H1 (cell line): ENCODE data around the gene DUSP18. TPM values are rescaled to one million over a fixed set of nuclear protein-coding genes. Genes with fewer than 3 reads are reported as not detected.

Source experiments
- CTCF ChIA-PET: fragments of 300-600 bp; sonication (Branson Sonifier 250); formaldehyde crosslinking; loops from one replicate; lab custom pipeline; 2021; ENCODE audit not compliant: partially characterized antibody; lab: Charles Lee
- POLR2A ChIA-PET: fragments of 300-600 bp; sonication (Branson Sonifier 250); formaldehyde crosslinking; loops from one replicate; lab custom pipeline; 2021; ENCODE audit warnings: inconsistent platforms; ENCODE audit not compliant: partially characterized antibody; lab: Charles Lee
- DNase-seq, 2 experiments: peaks; one replicate each; pipeline versions ENCODE4 v3.0.0 to v3.0.0-alpha.2; 2010 to 2022; ENCODE audit warnings: low spot score in 2 of 2, low read depth in 1 of 2, mixed read lengths in 1 of 2
- FAIRE-seq: peaks from 2 replicates; lab custom pipeline; 2011; peaks lifted over from hg19 to GRCh38; lab: Jason Lieb, UNC
- H2AFZ ChIP-seq: 2 replicates; pipeline ENCODE4 v1.8.1; 2012; ENCODE audit warnings: low read length, inconsistent platforms
- H2AK5ac ChIP-seq: 2 replicates; pipeline ENCODE4 v1.6.1; 2013; ENCODE audit warnings: low read depth, low read length
- H2BK120ac ChIP-seq: replicated peaks from 2 replicates; pipeline ENCODE3; 2013; ENCODE audit warnings: low read depth, low read length, inconsistent platforms
- H2BK12ac ChIP-seq: 2 replicates; pipeline ENCODE4 v1.6.1; 2013; ENCODE audit warnings: low read depth, low read length
- H2BK15ac ChIP-seq: 2 replicates; pipeline ENCODE4 v1.6.1; 2013; ENCODE audit warnings: low read length
- H2BK20ac ChIP-seq: 2 replicates; pipeline ENCODE4 v1.6.1; 2013; ENCODE audit warnings: low read length
- H2BK5ac ChIP-seq: 2 replicates; pipeline ENCODE4 v1.6.1; 2013; ENCODE audit warnings: low read depth, low read length
- H3K14ac ChIP-seq: 2 replicates; pipeline ENCODE4 v1.6.1; 2013; ENCODE audit warnings: inconsistent platforms; ENCODE audit not compliant: insufficient read length
- H3K18ac ChIP-seq: 2 replicates; pipeline ENCODE4 v1.6.1; 2013; ENCODE audit warnings: low read length; ENCODE audit errors: extremely low read depth
- H3K23ac ChIP-seq: 2 replicates; pipeline ENCODE4 v1.6.1; 2013; ENCODE audit warnings: inconsistent platforms; ENCODE audit not compliant: insufficient read length
- H3K23me2 ChIP-seq: 2 replicates; pipeline ENCODE4 v1.6.1; 2013; ENCODE audit warnings: low read depth, low read length
- H3K27ac ChIP-seq: 2 replicates; pipeline ENCODE4 v1.6.1; 2011; ENCODE audit warnings: low read depth, low read length, inconsistent platforms
- H3K27me3 ChIP-seq, 4 experiments: replicated peaks in 1 of 4; 1 replicate in 1 of 4; 2 replicates in 3 of 4; pipeline versions ENCODE4 v1.6.1 to v1.8.1; 2011 to 2013; ENCODE audit warnings: low read length in 3 of 4, mild to moderate bottlenecking in 3 of 4, inconsistent platforms in 2 of 4, mixed read lengths in 2 of 4, moderate library complexity in 1 of 4; ENCODE audit not compliant: control insufficient read depth in 3 of 4, insufficient read depth in 3 of 4; ENCODE audit errors: extremely low read depth in 1 of 4
- H3K36me3 ChIP-seq, 4 experiments: 2 replicates each; pipeline versions ENCODE4 v1.6.1 to v1.8.1; 2011 to 2013; ENCODE audit warnings: mild to moderate bottlenecking in 4 of 4, low read length in 3 of 4, moderate library complexity in 2 of 4, control low read depth in 1 of 4, inconsistent platforms in 1 of 4; ENCODE audit not compliant: insufficient read depth in 4 of 4, control insufficient read depth in 2 of 4
- H3K4ac ChIP-seq: replicated peaks from 2 replicates; pipeline ENCODE3; 2013; ENCODE audit warnings: low read length, low read depth, mixed read lengths, inconsistent platforms; ENCODE audit not compliant: insufficient read length
- H3K4me1 ChIP-seq, 4 experiments: replicated peaks in 1 of 4; 1 replicate in 1 of 4; 2 replicates in 3 of 4; pipeline versions ENCODE4 v1.6.1 to v1.8.1; 2011 to 2013; ENCODE audit warnings: low read length in 3 of 4, inconsistent platforms in 2 of 4, mixed read lengths in 1 of 4; ENCODE audit not compliant: insufficient read depth in 4 of 4, control insufficient read depth in 3 of 4
- H3K4me2 ChIP-seq, 2 experiments: 2 replicates each; pipeline versions ENCODE4 v1.6.1 to v1.8.1; 2011 to 2013; ENCODE audit warnings: low read depth in 2 of 2, low read length in 2 of 2, control low read depth in 1 of 2, inconsistent platforms in 1 of 2, mild to moderate bottlenecking in 1 of 2; ENCODE audit not compliant: insufficient read depth in 1 of 2
- H3K4me3 ChIP-seq, 4 experiments: fragments of 200-600, 300-600 bp in 1 of 4; sonication (generic), shearing (Covaris generic), sonication (Bioruptor Twin) in 1 of 4; 2 replicates each; pipeline versions ENCODE4 v1.5.1 to v1.8.1; 2011 to 2016; ENCODE audit warnings: low read length in 4 of 4, low read depth in 3 of 4, control low read depth in 2 of 4, inconsistent platforms in 2 of 4, mild to moderate bottlenecking in 2 of 4, mixed read lengths in 1 of 4, moderate library complexity in 1 of 4; ENCODE audit not compliant: insufficient read depth in 2 of 4; ENCODE audit errors: extremely low read depth in 1 of 4
- H3K56ac ChIP-seq: replicated peaks from 2 replicates; pipeline ENCODE3; 2013; ENCODE audit warnings: low read depth, mild to moderate bottlenecking, mixed read lengths, low read length, inconsistent platforms; ENCODE audit not compliant: insufficient read length
- H3K79me1 ChIP-seq: 2 replicates; pipeline ENCODE4 v1.6.1; 2013; ENCODE audit warnings: low read depth, low read length, control low read depth
- H3K79me2 ChIP-seq, 2 experiments: 2 replicates each; pipeline versions ENCODE4 v1.6.1 to v1.8.1; 2012 to 2013; ENCODE audit warnings: low read length in 2 of 2, mild to moderate bottlenecking in 2 of 2, inconsistent platforms in 1 of 2; ENCODE audit not compliant: insufficient read depth in 2 of 2, control insufficient read depth in 1 of 2
- H3K9ac ChIP-seq, 4 experiments: replicated peaks in 1 of 4; 1 replicate in 1 of 4; 2 replicates in 3 of 4; pipeline versions ENCODE4 v1.6.1 to v1.8.1; 2011 to 2013; ENCODE audit warnings: low read depth in 3 of 4, low read length in 3 of 4, control low read depth in 2 of 4, mild to moderate bottlenecking in 2 of 4, moderate library complexity in 2 of 4, inconsistent platforms in 1 of 4; ENCODE audit errors: extremely low read depth in 1 of 4
- H3K9me3 ChIP-seq, 2 experiments: 2 replicates each; pipeline versions ENCODE4 v1.6.1 to v1.8.1; 2012 to 2013; ENCODE audit warnings: mild to moderate bottlenecking in 2 of 2, moderate library complexity in 2 of 2, control low read depth in 1 of 2, inconsistent platforms in 1 of 2, low read depth in 1 of 2, low read length in 1 of 2, mixed read lengths in 1 of 2; ENCODE audit not compliant: insufficient read depth in 2 of 2
- H4K20me1 ChIP-seq, 2 experiments: replicated peaks in 1 of 2; 2 replicates each; pipeline versions ENCODE3 to v1.8.1; 2011 to 2013; ENCODE audit warnings: inconsistent platforms in 2 of 2, low read length in 2 of 2, mild to moderate bottlenecking in 1 of 2; ENCODE audit not compliant: insufficient read depth in 2 of 2, control insufficient read depth in 1 of 2
- H4K5ac ChIP-seq: 2 replicates; pipeline ENCODE4 v1.6.1; 2013; ENCODE audit warnings: low read length, low read depth, mixed read lengths, inconsistent platforms; ENCODE audit not compliant: insufficient read length
- H4K8ac ChIP-seq: 2 replicates; pipeline ENCODE4 v1.8.0; 2013; ENCODE audit warnings: mild to moderate bottlenecking, moderate library complexity, low read length, inconsistent platforms; ENCODE audit not compliant: insufficient read depth; ENCODE audit errors: extremely low read depth
- H4K91ac ChIP-seq: replicated peaks from 2 replicates; pipeline ENCODE3; 2013; ENCODE audit warnings: low read length, mixed read lengths, inconsistent platforms; ENCODE audit not compliant: insufficient read length
- CTBP2 ChIP-seq: IDR thresholded peaks from 2 replicates; pipeline ENCODE4 v1.7.0; 2011; ENCODE audit warnings: borderline replicate concordance, mild to moderate bottlenecking, moderate library complexity, mixed read lengths, low read length; ENCODE audit not compliant: insufficient read depth, insufficient read length
- EZH2 ChIP-seq: fragments of 200-600 bp; sonication (generic); IDR thresholded peaks from 2 replicates; pipeline ENCODE4 v1.7.1; 2012; ENCODE audit warnings: low read depth, mild to moderate bottlenecking, moderate library complexity, low read length, inconsistent platforms; ENCODE audit not compliant: severe bottlenecking
- HDAC6 ChIP-seq: IDR thresholded peaks from one replicate; pipeline ENCODE4 v1.7.1; 2012; ENCODE audit warnings: low read depth, mild to moderate bottlenecking, inconsistent platforms, low read length, moderate library complexity
- KDM1A ChIP-seq: fragments of 200-600, 300-600 bp; sonication (generic); IDR thresholded peaks from 2 replicates; pipeline ENCODE4 v1.7.1; 2016; ENCODE audit warnings: mild to moderate bottlenecking, low read length, borderline replicate concordance
- NANOG ChIP-seq: IDR thresholded peaks from 2 replicates; pipeline ENCODE4 v1.6.1; 2011; ENCODE audit warnings: low read length, low read depth, mild to moderate bottlenecking, inconsistent platforms; ENCODE audit not compliant: insufficient read depth, poor library complexity, severe bottlenecking
- POU5F1 ChIP-seq: IDR thresholded peaks from 2 replicates; pipeline ENCODE4 v1.6.1; 2011; ENCODE audit warnings: low read depth, mild to moderate bottlenecking, low read length, moderate library complexity
- SAP30 ChIP-seq: fragments of 300-600 bp; sonication (generic); IDR thresholded peaks from 2 replicates; pipeline ENCODE4 v1.7.1; 2012; ENCODE audit warnings: low read length, moderate library complexity, mild to moderate bottlenecking, inconsistent platforms; ENCODE audit not compliant: insufficient read depth, insufficient replicate concordance
- SP2 ChIP-seq: IDR thresholded peaks from 2 replicates; pipeline ENCODE4 v1.6.1; 2012; ENCODE audit warnings: mild to moderate bottlenecking, low read length, inconsistent platforms
- ZNF274 ChIP-seq: IDR thresholded peaks from 2 replicates; pipeline ENCODE4 v1.7.0; 2012; ENCODE audit warnings: low read length, borderline replicate concordance; ENCODE audit errors: extremely low read depth
- WGBS, 2 experiments: shearing (Covaris generic) in 1 of 2; methylation state at CpG; one replicate each; pipeline versions ENCODE4 v1.1.6 to v1.1.7; 2013 to 2015; ENCODE audit warnings: low lambda C conversion rate in 2 of 2, mixed read lengths in 2 of 2, inconsistent platforms in 1 of 2, low coverage in 1 of 2, missing lambda C conversion rate in 1 of 2; ENCODE audit not compliant: insufficient replicate concordance in 2 of 2, insufficient coverage in 1 of 2, insufficient read length in 1 of 2; ENCODE audit errors: extremely low coverage in 1 of 2, missing lambda C conversion rate in 1 of 2; 5-methylcytosine and 5-hydroxymethylcytosine counted together
- polyA plus RNA-seq, 7 experiments: library from polyadenylated mRNA; depleted of rRNA in 3 of 7; stranded (reverse) in 5 of 7; unstranded in 2 of 7; fragments of >200 nt in 5 of 7; fragments of 200-250 nt in 2 of 7; gene quantifications; 1 replicate in 5 of 7; 2 replicates in 1 of 7; 4 replicates in 1 of 7; pipeline versions ENCODE4 v1.2.1 to v1.2.3, GENCODE V29; 2011 to 2013; ENCODE audit warnings: missing spikeins in 2 of 7, mixed read lengths in 2 of 7
- total RNA-seq: library from RNA; stranded (reverse); fragmentation: NEBNext Ultra II Directional; extraction: Animal tissue kit (Norgen Biotek cat#: 25700); gene quantifications from 2 replicates; pipeline ENCODE4 v1.2.1, GENCODE V29; 2021
- TF ChIP-seq, protein P1 (sequence below): IDR thresholded peaks from 2 replicates; pipeline ENCODE4 v1.6.1; 2012; ENCODE audit warnings: inconsistent platforms

Gene DUSP18
- total and polyA plus RNA-seq, 2 of the 8 experiments (the other 6 are each of a cell fraction or from before 2014, with no cell fraction given), result 2.6 to 7.3 TPM

DNA sequence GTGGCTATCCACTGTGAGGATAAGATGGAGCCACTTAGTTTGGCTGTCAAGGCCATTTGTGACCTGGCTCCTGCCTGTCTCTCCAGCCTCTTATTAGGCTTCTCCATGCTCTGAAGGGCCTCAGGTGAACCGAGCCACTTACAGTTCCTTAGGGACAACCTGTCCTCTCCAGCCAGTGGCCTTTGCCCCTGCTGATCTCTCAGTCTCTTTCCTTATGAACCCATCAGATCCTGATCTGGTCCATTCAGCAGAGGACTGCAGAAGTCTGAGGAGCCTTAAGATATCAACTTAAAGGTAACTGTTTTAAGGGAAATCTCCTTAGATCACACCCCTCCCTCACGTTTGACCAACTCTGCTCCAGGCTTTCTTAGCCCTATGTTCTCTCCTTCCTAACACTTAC is 2.4 kb downstream of the DUSP18 start:
- Histone ChIP-seq H4K20me1 (no peaks in the 10 kb centered on the region), H3K9me3 (no peaks in the 10 kb centered on the region), H3K56ac (no peak overlapping the region), H3K14ac (no peak overlapping the region), H2BK12ac (no peak overlapping the region), H2BK15ac (no peak overlapping the region), H4K91ac (no peak overlapping the region), H3K27ac (no peak overlapping the region), H2BK120ac (no peak overlapping the region), H3K23me2 (peaks cover 16% of the 10 kb centered on the region; the same call in 1 of the 2 replicates), H3K79me2 (no peaks in the 10 kb centered on the region), H4K5ac (no peak overlapping the region), H3K4me2 (no peak overlapping the region), H2BK5ac (no peak overlapping the region), H4K8ac (no peak overlapping the region), H2AK5ac (no peak overlapping the region), H3K4me1 (peaks cover 0 to 2% (median under 1%) of the 10 kb centered on the region in 4 experiments; a peak in 4 of 7 replicates), H3K18ac (no peak overlapping the region), H2BK20ac (no peak overlapping the region), H3K4ac (no peak overlapping the region), H3K23ac (no peak overlapping the region), H3K79me1 (no peaks in the 10 kb centered on the region), H3K27me3 (peaks cover 0 to 13% (median 8%) of the 10 kb centered on the region in 4 experiments; a peak in 5 of 7 replicates), H3K4me3 (no peak overlapping the region), H2AFZ (no peak overlapping the region), H3K9ac (no peak overlapping the region), H3K36me3 (no peaks in the 10 kb centered on the region)
- WGBS, 2 experiments, result 66% methylated on average over 2 of the region's 2 CpGs; no CpG with 5 or more reads in 1 of the 2 experiments
- DNase-seq (no peak), FAIRE-seq (no peak)
- TF ChIP-seq SAP30, result no peak
- TF ChIP-seq EZH2, result no peak
- TF ChIP-seq, protein P1, sequence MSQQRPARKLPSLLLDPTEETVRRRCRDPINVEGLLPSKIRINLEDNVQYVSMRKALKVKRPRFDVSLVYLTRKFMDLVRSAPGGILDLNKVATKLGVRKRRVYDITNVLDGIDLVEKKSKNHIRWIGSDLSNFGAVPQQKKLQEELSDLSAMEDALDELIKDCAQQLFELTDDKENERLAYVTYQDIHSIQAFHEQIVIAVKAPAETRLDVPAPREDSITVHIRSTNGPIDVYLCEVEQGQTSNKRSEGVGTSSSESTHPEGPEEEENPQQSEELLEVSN, result no peak
- no peak for TF ChIP-seq ZNF274
- TF ChIP-seq CTBP2, result no peak
- no peak for TF ChIP-seq SP2
- no peak for TF ChIP-seq HDAC6
- no peak for TF ChIP-seq POU5F1
- TF ChIP-seq NANOG, result no peak
- no peak for TF ChIP-seq KDM1A
- ChIA-PET POLR2A (no interaction called here), CTCF (interaction anchor here (0.8 to 2.3 kb wide), 2 partner anchors 31 to 66 kb away, joined by 3 to 9 read pairs; no protein-coding TSS in a partner anchor)
